ENCODE results near the gene DECR2. TPM values are rescaled to one million over a fixed set of nuclear protein-coding genes. Genes with fewer than 3 reads are reported as not detected.

Gene DECR2
- total and polyA plus RNA-seq, 9 of the 15 experiments (the other 6 are each of a cell fraction or from before 2014, with no cell fraction given): 1.0 to 31.9 (median 10.3) TPM

DNA sequence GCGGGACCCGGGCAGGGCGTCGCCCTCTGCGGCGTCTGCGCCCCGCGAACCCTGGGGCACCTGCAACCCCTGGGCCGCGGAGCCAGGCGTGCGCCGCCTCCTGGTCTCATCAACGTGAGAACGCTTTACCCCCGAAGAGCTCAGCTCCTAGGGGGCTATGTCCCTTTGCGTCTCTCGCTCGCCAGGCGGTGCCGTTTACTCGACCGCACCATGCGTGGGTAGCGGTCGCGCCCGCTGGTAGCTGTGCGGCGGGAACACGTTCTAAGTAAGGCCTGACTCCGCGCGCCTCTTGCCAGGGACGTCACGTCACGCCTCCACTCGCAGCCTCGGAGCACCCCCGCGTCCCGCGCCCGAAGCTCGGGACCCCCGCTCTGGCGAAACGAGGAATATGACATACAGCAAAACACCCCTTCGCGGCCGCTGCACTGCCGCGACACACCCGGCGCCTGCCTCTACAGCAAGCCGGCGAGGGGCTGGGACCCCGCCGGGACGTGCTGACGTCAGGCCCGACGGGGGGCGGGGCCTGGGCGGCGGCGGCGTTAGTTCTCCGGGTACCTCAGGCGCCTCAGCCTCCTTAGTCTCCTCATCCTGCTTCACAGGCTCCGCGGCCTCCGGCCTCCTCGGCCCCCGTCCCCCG lies 23.5 kb downstream of the DECR2 start, which contains the start of gene RAB11FIP3 (continued):
- no peak for TF ChIP-seq RERE (CRISPR knock-in tag; IDR thresholded peaks at IDR 0.05; ENCODE audit: borderline replicate concordance)
- TF ChIP-seq ELF1 (tag; IDR thresholded peaks at IDR 0.05): no peak
- no peak for TF ChIP-seq ZNF57 (CRISPR knock-in tag; IDR thresholded peaks at IDR 0.05)
- TF ChIP-seq L3MBTL2 (IDR thresholded peaks at IDR 0.05): peak; percentile 96
- TF ChIP-seq, protein P1, sequence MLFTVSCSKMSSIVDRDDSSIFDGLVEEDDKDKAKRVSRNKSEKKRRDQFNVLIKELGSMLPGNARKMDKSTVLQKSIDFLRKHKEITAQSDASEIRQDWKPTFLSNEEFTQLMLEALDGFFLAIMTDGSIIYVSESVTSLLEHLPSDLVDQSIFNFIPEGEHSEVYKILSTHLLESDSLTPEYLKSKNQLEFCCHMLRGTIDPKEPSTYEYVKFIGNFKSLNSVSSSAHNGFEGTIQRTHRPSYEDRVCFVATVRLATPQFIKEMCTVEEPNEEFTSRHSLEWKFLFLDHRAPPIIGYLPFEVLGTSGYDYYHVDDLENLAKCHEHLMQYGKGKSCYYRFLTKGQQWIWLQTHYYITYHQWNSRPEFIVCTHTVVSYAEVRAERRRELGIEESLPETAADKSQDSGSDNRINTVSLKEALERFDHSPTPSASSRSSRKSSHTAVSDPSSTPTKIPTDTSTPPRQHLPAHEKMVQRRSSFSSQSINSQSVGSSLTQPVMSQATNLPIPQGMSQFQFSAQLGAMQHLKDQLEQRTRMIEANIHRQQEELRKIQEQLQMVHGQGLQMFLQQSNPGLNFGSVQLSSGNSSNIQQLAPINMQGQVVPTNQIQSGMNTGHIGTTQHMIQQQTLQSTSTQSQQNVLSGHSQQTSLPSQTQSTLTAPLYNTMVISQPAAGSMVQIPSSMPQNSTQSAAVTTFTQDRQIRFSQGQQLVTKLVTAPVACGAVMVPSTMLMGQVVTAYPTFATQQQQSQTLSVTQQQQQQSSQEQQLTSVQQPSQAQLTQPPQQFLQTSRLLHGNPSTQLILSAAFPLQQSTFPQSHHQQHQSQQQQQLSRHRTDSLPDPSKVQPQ (CRISPR knock-in tag; IDR thresholded peaks at IDR 0.05; ENCODE audit: borderline replicate concordance): no peak
- TF ChIP-seq, protein P2, sequence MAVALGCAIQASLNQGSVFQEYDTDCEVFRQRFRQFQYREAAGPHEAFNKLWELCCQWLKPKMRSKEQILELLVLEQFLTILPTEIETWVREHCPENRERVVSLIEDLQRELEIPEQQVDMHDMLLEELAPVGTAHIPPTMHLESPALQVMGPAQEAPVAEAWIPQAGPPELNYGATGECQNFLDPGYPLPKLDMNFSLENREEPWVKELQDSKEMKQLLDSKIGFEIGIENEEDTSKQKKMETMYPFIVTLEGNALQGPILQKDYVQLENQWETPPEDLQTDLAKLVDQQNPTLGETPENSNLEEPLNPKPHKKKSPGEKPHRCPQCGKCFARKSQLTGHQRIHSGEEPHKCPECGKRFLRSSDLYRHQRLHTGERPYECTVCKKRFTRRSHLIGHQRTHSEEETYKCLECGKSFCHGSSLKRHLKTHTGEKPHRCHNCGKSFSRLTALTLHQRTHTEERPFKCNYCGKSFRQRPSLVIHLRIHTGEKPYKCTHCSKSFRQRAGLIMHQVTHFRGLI (CRISPR knock-in tag; IDR thresholded peaks at IDR 0.05): no peak
- TF ChIP-seq GATA2 (CRISPR knock-in tag; IDR thresholded peaks at IDR 0.05): no peak
- peak; percentile 74 for TF ChIP-seq ZBTB2 (IDR thresholded peaks at IDR 0.05)
- no peak for TF ChIP-seq HDGF (IDR thresholded peaks at IDR 0.05)
- TF ChIP-seq ZFP1 (CRISPR knock-in tag; IDR thresholded peaks at IDR 0.05): no peak
- TF ChIP-seq, protein P3, sequence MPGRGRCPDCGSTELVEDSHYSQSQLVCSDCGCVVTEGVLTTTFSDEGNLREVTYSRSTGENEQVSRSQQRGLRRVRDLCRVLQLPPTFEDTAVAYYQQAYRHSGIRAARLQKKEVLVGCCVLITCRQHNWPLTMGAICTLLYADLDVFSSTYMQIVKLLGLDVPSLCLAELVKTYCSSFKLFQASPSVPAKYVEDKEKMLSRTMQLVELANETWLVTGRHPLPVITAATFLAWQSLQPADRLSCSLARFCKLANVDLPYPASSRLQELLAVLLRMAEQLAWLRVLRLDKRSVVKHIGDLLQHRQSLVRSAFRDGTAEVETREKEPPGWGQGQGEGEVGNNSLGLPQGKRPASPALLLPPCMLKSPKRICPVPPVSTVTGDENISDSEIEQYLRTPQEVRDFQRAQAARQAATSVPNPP (IDR thresholded peaks at IDR 0.05; ENCODE audit: borderline replicate concordance, insufficient read depth, insufficient read length): no peak
- no peak for TF ChIP-seq PTTG1 (tag; IDR thresholded peaks at IDR 0.05; ENCODE audit: low read depth)
- TF ChIP-seq, protein P4, sequence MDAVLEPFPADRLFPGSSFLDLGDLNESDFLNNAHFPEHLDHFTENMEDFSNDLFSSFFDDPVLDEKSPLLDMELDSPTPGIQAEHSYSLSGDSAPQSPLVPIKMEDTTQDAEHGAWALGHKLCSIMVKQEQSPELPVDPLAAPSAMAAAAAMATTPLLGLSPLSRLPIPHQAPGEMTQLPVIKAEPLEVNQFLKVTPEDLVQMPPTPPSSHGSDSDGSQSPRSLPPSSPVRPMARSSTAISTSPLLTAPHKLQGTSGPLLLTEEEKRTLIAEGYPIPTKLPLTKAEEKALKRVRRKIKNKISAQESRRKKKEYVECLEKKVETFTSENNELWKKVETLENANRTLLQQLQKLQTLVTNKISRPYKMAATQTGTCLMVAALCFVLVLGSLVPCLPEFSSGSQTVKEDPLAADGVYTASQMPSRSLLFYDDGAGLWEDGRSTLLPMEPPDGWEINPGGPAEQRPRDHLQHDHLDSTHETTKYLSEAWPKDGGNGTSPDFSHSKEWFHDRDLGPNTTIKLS (IDR thresholded peaks at IDR 0.05; ENCODE audit: borderline replicate concordance, low read depth): peak; percentile 56; the same call in 1 of the 2 replicates

All from K562 (cell line).